ENCODE data around the gene MROH2A. TPM values are rescaled to one million over a fixed set of nuclear protein-coding genes. Genes with fewer than 3 reads are reported as not detected.
A peak's percentile ranks its signal among the peaks of the same experiment; 100 is the strongest.

Gene MROH2A
- total RNA-seq, 4 donors from 2014 or later: 0.27 to 1.6 (median 0.35) TPM; not detected in 1

- H3K9me3 ChIP-seq: no peaks in the 10 kb centered on the region
- peaks cover 0 to 5% (median 0%) of the 10 kb centered on the region in 4 donors for H3K4me1 ChIP-seq
- TF ChIP-seq POLR2A (IDR thresholded peaks at IDR 0.05) (no peak), CTCF (IDR thresholded peaks at IDR 0.05) (no peak)
- H3K36me3 ChIP-seq: no peaks in the 10 kb centered on the region
- H3K27me3 ChIP-seq: no peaks in the 10 kb centered on the region
- peak in 2 of 3 donors; percentile 18 to 32 for DNase-seq
- H3K27ac ChIP-seq: no peak overlapping the region
- H3K4me3 ChIP-seq: no peak overlapping the region
Observed at GRCh38 chr2:233835230-233836186, 57.4 kb downstream of the MROH2A start.

- DNase-seq: peak in 1 of 3 donors; percentile 16
Observed at GRCh38 chr2:233836359-233836758, 58.2 kb downstream of the MROH2A start.

GRCh38 chr2:233837694-233838229 is 59.6 kb downstream of the MROH2A start:
- Histone ChIP-seq H3K36me3 (no peaks in the 10 kb centered on the region), H3K27me3 (no peaks in the 10 kb centered on the region)

More at GRCh38 chr2:233836359-233836758, 58.2 kb downstream of the MROH2A start:
- Histone ChIP-seq H3K9me3 (no peaks in the 10 kb centered on the region), H3K4me3 (no peak overlapping the region), H3K27ac (no peak overlapping the region), H3K36me3 (no peaks in the 10 kb centered on the region), H3K27me3 (no peaks in the 10 kb centered on the region), H3K4me1 (peaks cover 0 to 5% (median 0%) of the 10 kb centered on the region in 4 donors)
- TF ChIP-seq POLR2A (IDR thresholded peaks at IDR 0.05) (no peak), CTCF (IDR thresholded peaks at IDR 0.05) (no peak)

GRCh38 chr2:233838251-233838650 is 60.1 kb downstream of the MROH2A start:
- H3K4me3 ChIP-seq: no peak overlapping the region
- no peaks in the 10 kb centered on the region for H3K9me3 ChIP-seq
- H3K27me3 ChIP-seq: no peaks in the 10 kb centered on the region
- no peak overlapping the region for H3K27ac ChIP-seq
- no peak for TF ChIP-seq POLR2A (IDR thresholded peaks at IDR 0.05)
- no peaks in the 10 kb centered on the region for H3K36me3 ChIP-seq
- peak in 2 of 3 donors; percentile 5 to 22 for DNase-seq
- H3K4me1 ChIP-seq: peaks cover 0 to 1% (median 0%) of the 10 kb centered on the region in 4 donors

More at GRCh38 chr2:233837694-233838229, 59.6 kb downstream of the MROH2A start:
- H3K27ac ChIP-seq: no peak overlapping the region
- H3K4me1 ChIP-seq: peaks cover 0 to 5% (median 0%) of the 10 kb centered on the region in 4 donors
- TF ChIP-seq CTCF (IDR thresholded peaks at IDR 0.05) (no peak), POLR2A (IDR thresholded peaks at IDR 0.05) (no peak)
- DNase-seq: peak in 2 of 3 donors; percentile 8 to 11
- H3K4me3 ChIP-seq: no peak overlapping the region
- H3K9me3 ChIP-seq: no peaks in the 10 kb centered on the region

- TF ChIP-seq CTCF (IDR thresholded peaks at IDR 0.05): no peak
- TF ChIP-seq POLR2A (IDR thresholded peaks at IDR 0.05): no peak
- DNase-seq: peak; percentile 4 to 33 (median 9)
- no peak overlapping the region for H3K4me3 ChIP-seq
- H3K27ac ChIP-seq: no peak overlapping the region
- H3K36me3 ChIP-seq: no peaks in the 10 kb centered on the region
- H3K9me3 ChIP-seq: no peaks in the 10 kb centered on the region
- H3K27me3 ChIP-seq: no peaks in the 10 kb centered on the region
- H3K4me1 ChIP-seq: no peaks in the 10 kb centered on the region
Observed at GRCh38 chr2:233838726-233839446, 60.8 kb downstream of the MROH2A start.
